ENCODE measurements around the gene ADCY9. TPM values are rescaled to one million over a fixed set of nuclear protein-coding genes. Genes with fewer than 3 reads are reported as not detected.
"Not testable (repeated sequence)": the region's sequence is repeated elsewhere in the genome, so short reads cannot be mapped to it uniquely, and the experiment has no call there.

The ADCY9 gene
- total RNA-seq, 2 donors from 2014 or later: 27.2 to 32.7 TPM

DNA sequence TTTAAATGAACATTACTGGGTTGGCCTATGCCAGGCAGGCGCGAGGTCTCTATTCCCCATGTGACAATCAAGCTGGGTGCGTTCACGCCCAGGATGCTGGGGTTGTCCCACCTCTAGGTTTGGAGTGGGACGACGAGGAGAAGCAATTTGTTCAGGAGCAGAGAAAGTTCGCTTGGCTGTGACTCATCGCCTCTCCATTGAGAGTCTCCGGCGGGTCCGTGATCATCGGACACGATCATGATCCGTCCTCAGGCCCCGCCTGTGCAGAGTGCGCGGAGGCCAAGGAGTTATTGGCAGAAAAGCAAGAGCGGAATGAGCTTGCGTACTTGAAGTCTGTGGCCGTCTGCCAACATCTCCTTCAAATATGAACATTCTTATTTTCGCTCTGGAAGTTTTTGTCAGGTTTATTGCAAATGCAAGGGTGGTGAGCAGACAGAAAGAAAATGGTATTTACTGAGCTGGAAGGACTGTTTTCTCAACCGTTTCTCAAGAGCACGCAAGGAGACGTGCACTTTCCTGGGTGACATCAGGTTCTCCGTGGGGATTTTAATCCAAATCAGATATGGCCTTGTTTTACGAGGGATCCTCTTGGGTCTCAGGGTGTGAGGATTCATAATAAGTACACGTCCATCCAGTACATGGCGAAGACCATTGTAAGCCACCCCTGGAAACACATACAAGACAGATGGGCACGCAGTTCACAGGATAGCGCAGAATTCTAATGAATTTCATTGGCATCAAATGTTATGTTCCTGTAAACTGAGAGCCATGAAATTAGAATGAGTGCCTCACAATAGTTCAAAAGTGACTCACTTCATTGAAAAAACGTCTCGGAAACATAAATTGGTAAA, 165.7 kb downstream of the ADCY9 start:
- DNase-seq (peak; percentile 61 to 65), ATAC-seq (peak; percentile 89)
- intact Hi-C loops (cut with DNase I, micrococcal nuclease): no loop called here

DNA sequence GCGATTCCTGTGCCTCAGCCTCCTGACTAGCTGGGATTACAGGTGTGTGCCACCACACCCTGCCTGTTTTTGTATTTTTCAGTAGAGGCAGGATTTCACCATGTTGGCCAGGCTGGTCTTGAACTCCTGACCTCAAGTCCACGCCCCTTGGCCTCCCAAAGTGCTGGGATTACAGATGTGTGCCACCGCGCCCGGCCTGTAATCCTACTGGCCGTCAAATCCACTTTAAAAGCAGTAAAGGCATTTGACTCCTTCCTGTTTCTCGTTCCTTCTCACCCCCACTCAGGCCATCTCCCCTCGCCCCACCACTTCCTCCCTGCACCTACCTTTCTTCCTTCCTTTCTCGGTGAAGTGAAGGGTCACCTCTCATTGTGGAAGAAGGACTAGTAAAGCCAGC, 166.3 kb downstream of the ADCY9 start:
- intact Hi-C loops (cut with DNase I, micrococcal nuclease): no loop called here
- DNase-seq (no peak), ATAC-seq (no peak)

DNA sequence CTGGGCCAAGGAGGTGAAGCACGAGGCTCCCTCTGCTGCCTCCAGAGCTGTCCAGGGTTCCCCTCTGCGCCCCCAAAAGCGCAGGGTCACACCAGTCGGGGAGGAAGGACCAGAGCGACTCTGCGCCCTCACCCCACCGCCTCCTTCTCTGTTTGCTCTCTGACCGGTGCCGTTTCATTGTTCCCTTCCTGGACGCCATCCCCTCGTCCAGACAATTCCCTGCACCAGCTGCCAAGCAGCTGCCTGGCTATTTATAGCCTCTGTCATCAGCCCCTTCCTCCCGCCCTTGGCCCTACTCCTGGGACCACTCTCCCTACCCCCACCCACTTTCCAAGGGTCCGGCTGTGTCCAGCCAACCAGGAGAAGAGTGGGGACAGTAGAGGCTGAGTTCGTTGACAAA, 167.0 kb downstream of the ADCY9 start:
- DNase-seq: no peak
- ATAC-seq: no peak
- intact Hi-C loops (cut with DNase I, micrococcal nuclease): no loop called here

DNA sequence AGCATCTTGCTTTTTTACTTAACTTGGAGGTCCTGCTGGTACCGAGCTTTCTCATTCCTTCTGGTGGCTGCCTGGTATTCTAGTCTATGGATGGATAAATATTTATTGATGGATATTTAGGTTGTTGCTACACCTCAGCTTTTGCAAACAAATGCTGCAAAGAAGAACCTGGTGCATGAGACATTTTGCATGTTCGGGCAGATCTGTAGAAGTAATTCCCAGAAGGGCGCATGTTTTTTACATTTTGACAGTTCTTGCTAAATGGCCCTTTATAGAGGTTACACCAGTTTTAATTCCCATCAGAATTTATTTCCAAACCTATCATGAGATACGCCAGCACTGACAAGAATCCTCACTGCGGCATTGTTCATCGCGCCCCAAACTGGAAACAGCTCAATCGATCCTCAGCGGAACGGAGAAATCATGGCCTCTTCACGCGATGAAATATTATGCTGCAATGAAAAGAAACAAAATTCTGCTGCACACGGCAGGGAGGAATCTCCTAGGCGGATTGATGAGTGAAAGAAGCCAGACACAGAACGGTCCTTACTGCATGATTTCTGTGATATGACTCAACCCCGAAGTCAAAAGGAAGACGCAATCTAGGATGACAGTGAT, 167.8 kb downstream of the ADCY9 start:
- ATAC-seq (no peak), DNase-seq (no peak)
- intact Hi-C loops (cut with DNase I, micrococcal nuclease): no loop called here

DNA sequence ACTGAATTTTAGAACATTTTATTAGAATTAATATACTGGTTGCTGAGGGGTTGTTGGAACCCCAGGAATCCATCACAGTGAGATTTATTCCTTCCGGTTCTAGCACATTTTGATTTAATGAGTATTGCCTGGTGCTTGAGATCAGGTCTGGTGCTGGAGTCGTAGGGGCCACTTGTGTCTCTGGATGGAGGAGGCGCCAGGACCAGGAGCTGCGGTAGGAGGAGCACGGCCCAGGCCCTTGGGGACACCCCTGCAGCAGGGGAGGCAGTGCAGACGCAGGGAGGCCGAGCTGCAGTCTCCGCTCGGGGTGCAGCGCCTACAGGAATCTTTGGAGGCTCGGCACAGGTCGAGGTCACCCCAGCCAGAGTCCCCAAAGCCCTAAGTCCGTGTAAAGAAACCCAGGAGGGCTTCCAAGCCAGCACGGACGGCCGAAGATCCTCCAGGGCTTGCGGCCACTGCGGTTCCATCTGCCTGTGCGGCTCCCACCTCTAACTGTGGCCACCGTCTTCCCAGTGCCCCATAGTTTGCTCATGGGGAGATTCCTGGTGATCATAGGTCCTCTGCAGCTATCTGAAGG, 169.6 kb downstream of the ADCY9 start:
- no peak for DNase-seq
- no peak for ATAC-seq
- intact Hi-C loops (cut with DNase I, micrococcal nuclease): no loop called here

DNA sequence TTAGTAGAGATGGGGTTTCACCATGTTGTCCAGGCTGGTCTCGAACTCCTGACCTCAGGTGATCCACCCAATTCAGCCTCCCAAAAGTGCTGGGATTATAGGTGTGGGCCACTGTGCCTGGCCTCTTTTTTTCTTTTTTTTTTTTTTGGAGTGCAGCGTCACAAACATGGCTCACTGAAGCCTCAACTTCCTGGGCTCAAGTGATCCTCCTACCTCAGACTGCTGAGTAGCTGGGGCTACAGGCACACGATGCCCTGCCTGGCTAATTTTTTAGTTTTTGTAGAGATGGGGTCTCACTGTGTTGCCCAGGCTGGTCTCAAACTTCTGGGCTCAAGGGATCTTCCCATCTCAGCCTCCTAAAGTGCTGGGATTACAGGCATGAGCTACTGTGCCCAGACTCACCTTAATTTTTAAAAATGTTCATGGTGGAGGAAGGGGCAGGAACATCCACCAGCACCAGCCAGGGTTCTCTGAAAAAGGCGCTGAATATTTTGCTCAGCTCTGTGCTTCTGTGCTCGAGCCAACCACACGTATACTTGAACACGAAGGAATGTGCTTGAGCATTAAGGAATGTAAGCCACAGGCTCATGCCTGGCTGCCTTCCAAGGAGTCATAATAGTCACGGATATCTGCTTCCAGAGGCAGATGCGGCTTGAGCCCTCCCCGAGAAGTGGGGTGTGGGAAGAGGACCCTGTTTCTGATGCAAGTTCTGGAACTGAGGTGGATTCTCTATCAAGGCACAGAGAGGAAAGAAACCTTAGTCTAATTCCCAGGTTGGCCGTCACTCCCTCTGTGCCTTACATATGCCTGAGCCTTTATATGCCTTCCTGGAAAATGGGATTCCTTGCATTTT, 170.3 kb downstream of the ADCY9 start:
- no peak for ATAC-seq
- intact Hi-C loops (cut with DNase I, micrococcal nuclease): no loop called here
- no peak for DNase-seq

DNA sequence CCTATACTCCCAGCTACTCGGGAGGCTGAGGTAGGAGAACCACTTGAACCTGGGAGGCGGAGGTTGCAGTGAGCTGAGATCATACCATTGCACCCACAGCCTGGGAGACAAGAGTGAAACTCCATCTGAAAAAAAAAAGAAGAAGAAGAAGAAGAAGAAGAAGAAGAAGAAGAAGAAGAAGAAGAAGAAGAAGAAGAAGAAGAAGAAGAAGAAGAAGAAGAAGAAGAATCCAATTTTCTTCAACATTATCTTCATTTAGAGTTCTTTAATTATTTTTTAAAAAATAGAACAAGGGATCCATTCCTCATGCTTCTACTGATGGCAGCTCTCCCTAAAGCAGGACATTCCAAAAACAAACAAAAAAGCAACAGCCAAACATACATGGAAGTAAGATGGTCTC, 171.8 kb downstream of the ADCY9 start:
- intact Hi-C loops (cut with DNase I, micrococcal nuclease); DNase-seq; ATAC-seq: not testable (repeated sequence)

DNA sequence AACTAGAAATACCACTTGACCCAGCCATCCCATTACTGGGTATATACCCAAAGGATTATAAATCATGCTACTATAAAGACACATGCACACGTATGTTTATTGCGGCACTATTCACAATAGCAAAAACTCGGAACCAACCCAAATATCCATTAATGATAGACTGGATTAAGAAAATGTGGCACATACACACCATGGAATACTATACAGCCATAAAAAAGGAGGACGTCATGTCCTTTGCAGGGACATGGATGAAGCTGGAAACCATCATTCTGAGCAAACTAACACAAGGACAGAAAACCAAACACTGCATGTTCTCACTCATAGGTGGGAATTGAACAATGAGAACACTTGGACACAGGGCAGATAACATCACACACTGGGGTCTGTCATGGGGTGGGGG, 174.1 kb downstream of the ADCY9 start:
- intact Hi-C loops (cut with DNase I, micrococcal nuclease); ATAC-seq; DNase-seq: not testable (repeated sequence)

DNA sequence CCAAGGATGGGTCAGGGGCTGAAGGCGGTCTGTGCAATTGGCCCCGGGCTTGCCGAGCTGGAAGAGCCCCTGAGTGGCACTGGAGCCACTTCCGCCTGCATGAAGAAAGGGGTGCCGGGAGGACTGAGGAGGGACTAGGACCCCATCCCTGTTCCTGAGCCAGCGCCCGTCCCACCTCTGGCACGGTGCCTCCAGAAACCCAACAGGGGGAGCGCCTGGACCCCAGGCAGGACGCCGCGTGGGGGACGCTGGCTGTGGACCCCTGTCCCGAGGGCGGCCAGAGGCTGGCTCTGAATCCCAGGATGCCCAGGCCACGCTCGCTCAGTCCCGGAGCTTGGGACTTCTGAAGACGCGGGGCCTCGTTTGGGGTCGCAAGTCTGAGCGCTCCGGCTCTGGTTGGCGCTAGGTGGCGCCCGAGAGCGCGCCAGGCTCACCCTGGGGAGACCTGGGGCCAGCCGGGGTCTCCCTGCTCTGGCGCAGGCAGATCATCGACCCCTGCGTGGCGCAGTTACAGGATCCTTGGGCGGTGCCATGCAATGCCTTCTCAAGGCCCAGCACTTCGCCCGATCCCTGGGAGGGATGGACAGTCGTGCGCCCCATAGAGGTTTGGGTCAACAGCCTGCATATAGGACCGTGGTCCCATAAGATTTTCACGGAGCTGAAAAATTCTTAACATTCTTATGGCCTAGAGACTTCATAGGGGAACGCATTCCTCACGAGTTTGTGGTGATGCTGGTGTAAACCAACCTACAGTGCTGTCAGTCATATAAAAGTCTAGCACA, 177.2 kb downstream of the ADCY9 start:
- DNase-seq (peak in 1 of 2 donors; percentile 43), ATAC-seq (peak; percentile 67)
- intact Hi-C loops (cut with DNase I, micrococcal nuclease): no loop called here

DNA sequence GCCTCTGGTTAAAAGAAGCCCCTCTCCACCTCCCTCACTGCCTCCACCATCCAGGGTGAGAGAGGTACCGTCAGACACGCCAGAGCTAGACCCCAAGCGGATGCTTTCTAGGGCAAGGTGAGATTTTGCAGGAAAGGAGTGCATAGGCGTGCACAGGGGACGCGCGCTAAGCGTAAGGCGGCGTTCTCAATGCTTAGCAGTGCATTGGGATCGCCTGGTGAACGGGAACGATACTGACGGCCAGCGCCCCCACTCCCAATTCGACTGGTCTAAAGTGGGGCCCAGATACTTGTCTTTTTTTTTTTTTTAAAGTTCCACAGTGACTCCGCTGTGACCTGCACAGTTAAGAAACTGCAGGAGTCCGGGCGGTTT, 177.8 kb downstream of the ADCY9 start:
- intact Hi-C loops (cut with DNase I, micrococcal nuclease): no loop called here
- DNase-seq: no peak
- peak; percentile 16 for ATAC-seq

DNA sequence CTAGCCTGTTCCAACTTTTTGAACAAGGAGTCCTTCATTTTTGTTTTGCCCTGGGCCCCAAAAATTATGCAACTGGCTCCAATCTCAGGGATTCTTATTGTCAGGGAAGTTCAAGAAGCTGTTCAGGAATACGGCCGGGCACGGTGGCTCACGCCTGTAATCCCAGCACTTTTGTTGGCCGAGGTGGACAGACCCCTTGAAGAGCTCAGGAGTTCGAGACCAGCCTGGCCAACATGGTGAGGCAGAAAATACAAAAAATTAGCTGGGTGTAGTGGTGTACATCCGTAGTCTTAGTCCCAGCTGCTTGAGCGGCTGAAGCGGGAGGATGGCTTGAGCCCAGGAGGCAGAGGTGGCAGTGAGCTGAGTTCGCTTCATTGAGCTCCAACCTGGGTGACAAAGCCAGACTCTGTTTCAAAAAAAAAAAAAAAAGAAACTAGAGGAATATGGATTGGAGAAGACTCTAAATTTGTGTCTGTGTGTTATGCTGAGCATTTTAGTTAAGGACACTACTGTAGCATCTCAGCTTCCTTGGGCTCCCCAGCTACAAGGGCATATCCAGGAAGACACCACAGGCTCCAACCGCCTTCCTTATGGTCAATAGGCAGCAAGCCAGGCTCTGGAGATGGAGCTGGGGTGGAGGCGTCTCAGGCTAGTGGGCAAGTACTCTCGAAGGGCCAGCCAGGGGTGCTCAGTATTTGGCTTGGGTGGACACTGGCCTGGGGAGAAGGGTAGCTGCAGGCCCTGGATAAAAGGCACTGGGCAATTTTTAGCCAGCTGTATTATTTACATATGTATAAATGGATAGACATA, 179.0 kb downstream of the ADCY9 start:
- ATAC-seq (no peak), DNase-seq (no peak)
- intact Hi-C loops (cut with DNase I, micrococcal nuclease): no loop called here

DNA sequence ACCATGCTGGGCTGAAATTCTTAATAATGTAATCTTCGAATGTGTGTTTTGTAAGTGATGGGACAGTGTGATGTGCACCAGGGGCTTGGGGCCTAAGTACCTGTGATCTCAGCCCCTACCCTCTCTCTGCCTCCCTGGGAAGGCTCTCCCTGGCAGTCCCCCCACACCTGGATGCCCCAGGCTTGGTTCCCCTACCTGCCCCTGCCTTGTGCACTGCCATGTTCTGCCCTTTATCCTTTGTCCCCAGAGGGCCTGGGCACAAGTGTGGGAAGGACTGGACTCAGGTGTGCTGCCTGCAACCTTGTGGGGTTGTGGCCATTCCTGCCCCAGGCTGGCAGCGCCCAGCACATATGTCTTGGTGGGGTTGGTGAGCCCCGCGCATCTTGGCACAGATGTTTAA, 180.3 kb downstream of the ADCY9 start:
- DNase-seq: no peak
- ATAC-seq: no peak
- intact Hi-C loops (cut with DNase I, micrococcal nuclease): no loop called here

DNA sequence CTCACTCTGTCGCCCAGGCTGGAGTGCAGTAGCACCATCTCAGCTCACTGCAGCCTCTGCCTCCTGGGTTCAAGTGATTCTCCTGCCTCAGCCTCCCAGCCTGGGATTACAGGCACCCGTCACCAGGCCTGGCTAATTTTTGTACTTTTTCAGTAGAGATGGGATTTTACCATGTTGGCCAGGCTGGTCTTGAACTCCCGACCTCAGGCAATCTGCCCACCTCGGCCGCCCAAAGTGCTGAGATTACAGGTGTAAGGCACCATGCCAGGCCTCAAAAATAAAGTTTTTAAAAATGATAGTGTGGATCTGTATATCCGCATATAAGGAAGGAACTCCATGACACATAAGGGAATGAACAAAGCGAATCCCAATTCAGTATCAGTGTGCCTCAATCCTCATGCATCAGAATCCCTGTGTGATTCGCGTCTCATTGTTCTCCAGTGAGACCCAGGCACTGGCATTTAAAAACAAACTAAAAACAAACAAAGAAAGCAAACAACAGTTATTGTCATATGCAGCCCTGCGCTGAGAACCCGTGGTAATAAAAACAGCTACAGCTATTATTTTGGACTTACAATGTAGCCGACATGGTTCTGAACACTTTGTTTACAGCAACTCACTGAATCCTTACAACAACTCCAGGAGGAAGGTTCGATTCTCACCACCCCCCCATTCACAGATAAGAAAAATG, 181.6 kb downstream of the ADCY9 start:
- intact Hi-C loops (cut with DNase I, micrococcal nuclease): no loop called here
- ATAC-seq (no peak), DNase-seq (no peak)

DNA sequence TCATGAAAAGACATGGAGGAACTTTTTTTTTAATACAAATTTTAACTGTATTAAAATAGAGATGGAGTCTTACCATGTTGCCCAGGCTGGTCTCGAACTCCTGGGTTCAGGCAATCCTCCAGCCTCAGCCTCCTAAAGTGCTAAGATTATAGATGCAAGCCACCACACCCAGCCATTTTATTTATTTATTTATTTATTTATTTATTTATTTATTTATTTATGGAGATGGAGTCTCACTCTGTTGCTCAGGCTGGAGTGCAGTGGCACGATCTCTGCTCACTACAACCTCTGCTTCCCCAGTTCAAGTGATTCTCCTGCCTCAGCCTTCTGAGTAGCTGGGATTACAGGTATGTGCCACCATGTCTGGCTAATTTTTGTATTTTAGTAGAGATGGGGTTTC, 189.1 kb downstream of the ADCY9 start:
- ATAC-seq; intact Hi-C loops (cut with DNase I, micrococcal nuclease); DNase-seq: not testable (repeated sequence)

DNA sequence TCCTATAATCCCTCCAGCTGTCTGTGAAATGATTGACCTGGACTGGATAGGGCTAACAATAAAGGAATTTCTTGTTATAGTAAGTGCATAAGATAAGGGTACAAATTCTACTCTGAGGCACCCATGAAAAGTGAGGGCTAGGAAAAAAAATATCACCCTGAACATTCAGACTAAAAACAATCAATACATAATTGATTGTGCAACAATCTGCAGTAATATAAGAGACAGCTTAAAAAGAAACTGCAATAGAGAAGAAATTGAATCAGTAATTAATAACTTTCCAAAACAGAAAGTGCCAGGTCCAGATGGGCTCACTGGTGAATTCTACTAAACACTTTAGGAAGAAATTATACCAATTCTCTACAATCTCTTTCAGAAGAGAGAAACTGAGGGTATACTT, 191.5 kb downstream of the ADCY9 start:
- intact Hi-C loops (cut with DNase I, micrococcal nuclease): no loop called here
- ATAC-seq (no peak), DNase-seq (no peak)

DNA sequence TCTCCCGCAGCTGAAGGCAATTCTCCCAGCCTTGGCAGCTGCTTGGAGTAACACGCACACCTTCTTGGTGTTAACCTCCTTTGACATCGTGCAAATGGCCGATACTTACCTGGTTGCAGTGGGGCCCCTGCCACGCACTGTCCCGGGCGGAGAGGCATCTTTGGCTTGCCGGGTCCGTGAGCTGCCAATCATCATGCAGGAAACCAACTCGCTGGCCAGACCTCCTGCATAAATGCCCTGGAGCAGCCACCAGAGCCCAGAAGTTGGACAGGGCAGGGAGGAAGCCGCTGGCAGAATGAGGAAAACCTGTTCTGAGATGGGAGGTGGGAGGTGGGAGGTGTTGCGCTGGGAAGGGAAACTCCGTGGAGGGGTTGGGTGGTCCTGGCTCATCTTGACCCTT, 194.0 kb downstream of the ADCY9 start:
- no peak for ATAC-seq
- no peak for DNase-seq
- intact Hi-C loops (cut with DNase I, micrococcal nuclease): no loop called here

DNA sequence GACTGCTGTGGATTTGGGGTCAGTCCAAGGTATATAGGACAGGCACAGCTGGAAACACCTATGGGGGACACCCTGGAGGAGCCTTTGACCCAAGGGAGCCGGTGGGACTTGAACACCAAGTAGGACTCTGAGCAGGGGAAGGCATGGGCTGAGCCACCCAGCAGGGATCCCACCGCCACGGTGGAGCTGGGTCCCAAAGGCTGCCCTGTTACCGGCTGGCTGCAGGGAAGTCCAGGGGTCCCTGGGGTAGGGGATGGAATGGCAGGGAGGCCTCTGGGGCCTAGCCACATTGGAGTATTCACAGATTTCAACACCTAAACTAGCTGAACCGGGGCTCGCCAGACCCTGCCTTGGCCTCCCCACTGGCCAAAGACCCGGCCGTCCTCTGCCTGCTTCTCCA, 196.0 kb downstream of the ADCY9 start:
- intact Hi-C loops (cut with DNase I, micrococcal nuclease): no loop called here
- ATAC-seq: no peak
- DNase-seq: no peak
